Central memory CD4-positive, alpha-beta T cell (primary cell): ENCODE measurements around the gene GLDC.

Experiments used
- DNase-seq: peaks from one replicate; pipeline ENCODE4 v3.0.0; 2022

Gene GLDC

DNA sequence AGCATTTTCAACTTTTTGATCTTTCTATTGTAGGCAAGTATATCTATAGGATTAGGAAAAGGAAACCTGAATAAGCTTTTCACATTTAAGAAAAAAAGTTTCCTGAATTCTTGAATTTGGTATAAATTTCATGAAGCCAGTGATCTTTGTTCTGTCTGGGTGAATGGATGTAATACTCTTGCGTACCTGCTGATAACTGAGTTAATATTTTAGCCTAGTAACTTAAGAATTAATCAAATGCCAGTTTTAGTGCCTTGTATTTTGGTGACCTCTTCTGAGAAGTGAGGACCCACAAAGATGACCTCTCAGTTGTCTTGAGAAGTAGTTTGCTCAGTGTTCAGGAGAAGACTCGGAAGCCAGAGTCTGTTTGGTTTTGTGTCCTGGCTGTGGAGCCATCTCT lies 154.7 kb downstream of the GLDC start:
- no peak for DNase-seq

DNA sequence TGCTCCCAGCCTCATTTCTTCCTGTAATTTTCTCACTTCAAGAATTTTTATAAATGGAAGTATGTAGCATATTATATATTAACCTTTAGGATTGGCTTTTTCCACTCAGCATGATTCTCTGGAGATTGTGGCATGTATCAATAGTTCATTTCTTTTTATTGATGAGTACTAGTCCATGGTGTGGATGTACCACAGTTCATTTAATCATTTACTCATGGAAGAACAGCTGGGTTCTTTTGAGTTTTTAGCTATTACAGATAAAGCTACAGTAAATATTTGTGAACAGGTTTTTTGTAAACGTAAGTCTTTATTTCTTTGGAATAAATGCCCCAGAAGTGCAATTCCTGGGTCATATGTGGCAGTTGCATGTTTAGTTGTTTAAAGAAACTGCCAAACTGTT lies 156.4 kb downstream of the GLDC start:
- DNase-seq = no peak

- no peak for DNase-seq
These were observed 157.1 kb downstream of the GLDC start for GRCh38 chr9:6488395-6488794.

DNA sequence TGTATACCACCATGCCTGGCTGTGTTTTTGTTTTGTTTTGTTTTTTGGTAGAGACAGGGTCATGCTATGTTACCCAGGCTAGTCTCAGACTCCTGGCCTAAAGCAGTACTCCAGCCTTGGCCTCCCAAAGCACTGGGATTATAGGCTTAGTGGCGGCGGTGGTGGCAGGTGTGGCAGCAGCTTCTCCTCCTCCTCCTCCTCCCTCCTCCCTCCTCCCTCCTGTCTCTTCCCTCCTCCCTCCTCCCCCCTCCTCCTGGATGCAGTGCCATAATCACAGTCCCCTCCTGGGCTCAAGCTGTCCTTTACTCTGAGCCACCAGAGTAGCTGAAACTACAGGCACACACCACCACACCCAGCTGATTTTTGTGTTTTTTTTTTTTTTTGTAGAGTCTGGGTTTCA lies 161.3 kb downstream of the GLDC start:
- DNase-seq = no peak
